ENCODE measurements around the gene ZBTB7C. TPM values are rescaled to one million over a fixed set of nuclear protein-coding genes. Genes with fewer than 3 reads are reported as not detected.

Gene ZBTB7C
- total RNA-seq, 1 donor, result not detected

DNA sequence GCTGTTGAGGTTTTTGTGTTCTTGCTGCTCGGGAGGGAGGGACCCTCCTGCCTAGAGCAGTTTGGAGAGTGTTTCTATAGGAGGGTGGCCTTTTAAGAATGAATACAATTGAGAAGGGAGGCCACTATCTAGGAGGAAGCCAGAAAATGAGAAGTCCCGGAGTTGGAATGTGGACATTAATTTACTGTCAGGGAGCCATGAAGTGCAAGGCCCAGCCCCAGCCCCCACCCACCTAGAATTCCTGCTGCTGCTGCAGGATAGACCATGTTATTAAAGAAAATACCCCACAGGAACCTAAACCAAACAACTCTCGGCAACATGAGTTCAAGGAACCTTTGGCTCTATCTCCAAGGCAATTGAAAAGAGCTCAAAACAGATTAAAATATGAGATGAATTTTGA, 46.0 kb downstream of the ZBTB7C start:
- no peak overlapping the region for H3K4me3 ChIP-seq (ENCODE audit: low read depth, low read length)
- no peak for DNase-seq (ENCODE audit: low read depth)
- no peak for TF ChIP-seq CTCF (IDR thresholded peaks at IDR 0.05; ENCODE audit: insufficient read depth, low read depth, low read length)

DNA sequence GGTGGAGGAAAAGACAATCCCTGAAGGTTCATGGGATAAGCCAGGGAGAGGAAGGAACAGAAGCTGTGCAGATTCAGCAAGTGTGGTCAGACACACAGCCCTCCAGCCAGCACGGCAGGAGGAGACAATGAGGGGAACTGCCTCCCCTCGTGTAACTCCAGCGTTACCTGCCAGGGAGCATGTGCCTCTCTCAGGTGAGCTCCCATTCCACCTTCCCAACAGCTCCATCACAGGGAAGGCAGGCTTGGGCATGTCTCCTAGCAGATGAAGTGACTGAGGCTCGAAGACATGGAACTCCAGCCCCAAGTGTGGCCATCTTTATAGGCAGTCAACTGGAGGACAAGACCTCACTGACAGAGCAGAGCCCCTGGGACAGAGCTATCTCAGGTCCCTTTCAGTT, 47.4 kb downstream of the ZBTB7C start:
- no peak for TF ChIP-seq CTCF (IDR thresholded peaks at IDR 0.05; ENCODE audit: insufficient read depth, low read depth, low read length)
- no peak for DNase-seq (ENCODE audit: low read depth)
- no peak overlapping the region for H3K4me3 ChIP-seq (ENCODE audit: low read depth, low read length)

DNA sequence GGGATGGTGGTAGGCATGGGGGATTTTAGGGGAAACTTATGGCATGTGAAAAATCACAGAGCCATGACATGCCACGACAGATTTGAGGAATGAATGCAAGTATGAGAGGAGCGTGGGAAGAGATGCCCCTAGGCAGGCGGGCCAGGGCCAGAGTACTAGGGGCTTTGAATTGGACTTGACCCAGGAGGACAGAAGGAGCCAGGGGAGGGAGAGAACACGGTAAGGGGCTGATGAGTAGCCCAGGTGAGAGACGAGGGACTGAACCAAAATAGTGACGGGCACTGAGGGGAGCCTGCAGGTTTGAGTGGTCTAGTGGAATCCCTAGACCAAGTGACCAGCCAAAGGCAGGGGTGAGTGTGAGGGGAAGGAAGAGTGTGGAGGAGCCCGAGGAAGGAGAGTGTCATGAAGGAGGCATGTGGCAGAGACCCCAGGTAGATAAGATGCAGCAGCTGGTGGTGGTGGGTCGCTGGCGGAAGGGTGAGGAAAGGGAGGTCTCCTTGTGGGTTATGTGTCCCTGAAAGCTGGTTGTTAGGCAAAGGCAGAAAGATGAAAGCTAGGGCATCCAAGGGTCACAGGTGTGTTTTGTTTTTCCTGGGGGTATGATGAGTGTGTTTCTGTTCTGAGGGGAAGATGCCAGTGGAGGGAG, 48.7 kb downstream of the ZBTB7C start:
- no peak for DNase-seq (ENCODE audit: low read depth)
- no peak for TF ChIP-seq CTCF (IDR thresholded peaks at IDR 0.05; ENCODE audit: insufficient read depth, low read depth, low read length)
- no peak overlapping the region for H3K4me3 ChIP-seq (ENCODE audit: low read depth, low read length)

GRCh38 chr18:48359626-48360025, 49.6 kb downstream of the ZBTB7C start:
- TF ChIP-seq CTCF (IDR thresholded peaks at IDR 0.05; ENCODE audit: insufficient read depth, low read depth, low read length), result no peak
- no peak overlapping the region for H3K4me3 ChIP-seq (ENCODE audit: low read depth, low read length)

GRCh38 chr18:48358868-48359267, 50.3 kb downstream of the ZBTB7C start:
- no peak for DNase-seq (ENCODE audit: low read depth)
- no peak overlapping the region for H3K4me3 ChIP-seq (ENCODE audit: low read depth, low read length)
- TF ChIP-seq CTCF (IDR thresholded peaks at IDR 0.05; ENCODE audit: insufficient read depth, low read depth, low read length), result no peak

More at GRCh38 chr18:48359626-48360025, 49.6 kb downstream of the ZBTB7C start:
- no peak for DNase-seq (ENCODE audit: low read depth)

GRCh38 chr18:48356909-48357631, 52.1 kb downstream of the ZBTB7C start:
- no peak for DNase-seq (ENCODE audit: low read depth)
- no peak for TF ChIP-seq CTCF (IDR thresholded peaks at IDR 0.05; ENCODE audit: insufficient read depth, low read depth, low read length)
- H3K4me3 ChIP-seq (ENCODE audit: low read depth, low read length), result no peak overlapping the region
